ENCODE results near the gene PLBD2.
"Not testable (repeated sequence)": the region's sequence is repeated elsewhere in the genome, so short reads cannot be mapped to it uniquely, and the experiment has no call there.

PLBD2 gene

DNA sequence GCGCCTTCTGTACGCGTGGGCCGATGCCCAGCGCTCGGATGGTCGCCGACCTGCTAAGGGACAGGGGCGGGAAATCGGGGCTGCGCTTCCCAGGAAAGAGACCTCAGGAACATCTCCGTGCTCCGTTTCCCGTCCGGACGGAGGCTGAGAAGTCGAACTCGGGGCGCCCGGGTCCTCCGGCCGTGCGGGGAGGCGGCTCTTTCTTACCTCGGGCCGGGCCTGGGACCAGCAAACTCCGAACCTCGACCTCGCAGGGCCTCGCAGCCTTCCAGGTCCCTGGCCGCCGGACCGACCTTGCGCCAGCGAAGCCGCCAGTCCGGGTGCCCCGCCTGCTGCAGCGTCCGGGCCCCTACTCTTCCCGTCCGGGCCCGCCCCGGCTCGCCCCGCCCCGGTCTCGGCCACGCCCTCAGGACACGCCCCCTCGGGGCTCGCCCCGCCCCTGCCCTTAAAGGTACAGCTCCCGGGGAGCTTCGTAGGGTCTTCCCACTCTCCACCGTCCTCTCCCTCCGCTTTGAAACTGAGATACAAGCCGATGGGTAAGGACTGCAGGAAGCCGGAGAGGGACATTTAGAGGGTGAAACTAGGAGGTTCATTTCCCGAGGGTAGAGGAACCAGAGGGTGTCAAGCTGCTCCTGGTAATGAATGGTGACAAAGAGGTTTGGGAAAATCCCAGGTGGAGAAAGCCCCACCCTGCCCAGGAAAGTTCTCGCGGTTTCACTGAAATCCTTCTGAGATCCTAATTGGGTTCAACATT lies 23.4 kb upstream of the PLBD2 start, which contains the start of gene SLC8B1:
TSS of gene SLC8B1 (minus strand) at position 324 of the 754 bp plus-strand sequence. CDS start 2,231 bp downstream, outside the sequence.
- DNase-seq = peak; percentile 67

DNA sequence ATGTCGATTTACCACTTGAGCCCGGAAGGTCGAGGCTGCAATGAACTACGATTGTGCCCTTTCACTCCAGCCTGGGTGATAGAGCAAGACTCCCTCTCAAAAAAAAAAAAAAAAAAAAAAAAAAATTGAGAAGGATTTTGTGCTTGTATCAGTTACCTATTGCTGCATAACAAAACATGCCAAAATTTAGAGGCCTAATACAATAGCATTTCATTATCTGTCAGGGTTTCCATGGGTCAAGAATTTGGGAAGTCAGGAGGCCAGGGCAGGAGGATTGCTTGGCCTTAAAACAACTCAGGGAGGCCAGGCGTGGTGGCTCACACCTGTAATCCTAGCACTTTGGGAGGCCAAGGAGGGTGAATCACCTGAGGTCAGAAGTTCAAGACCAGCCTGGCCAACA lies 18.8 kb upstream of the PLBD2 start:
- DNase-seq = no peak

DNA sequence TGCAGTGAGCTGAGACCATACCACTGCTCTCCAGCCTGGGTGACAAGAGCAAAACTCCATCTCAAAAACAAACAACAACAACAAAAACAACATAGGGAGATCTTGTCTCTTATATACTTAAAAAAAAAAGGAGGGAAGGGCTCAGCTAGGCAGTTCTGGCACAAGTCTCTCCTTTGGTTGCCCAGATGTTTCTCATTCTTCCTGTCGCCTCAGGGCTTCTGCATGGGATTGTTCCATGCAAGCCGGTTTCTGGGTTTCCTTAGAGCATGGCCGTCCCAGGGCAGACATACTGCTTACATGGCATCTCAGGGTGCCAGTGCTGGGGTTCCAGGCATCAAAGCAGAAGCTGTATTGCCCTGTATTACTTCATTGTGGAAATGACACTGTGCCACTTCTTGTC lies 18.3 kb upstream of the PLBD2 start:
- DNase-seq = no peak

- no peak for DNase-seq
These were observed 16.9 kb upstream of the PLBD2 start for GRCh38 chr12:113341535-113341934.

DNA sequence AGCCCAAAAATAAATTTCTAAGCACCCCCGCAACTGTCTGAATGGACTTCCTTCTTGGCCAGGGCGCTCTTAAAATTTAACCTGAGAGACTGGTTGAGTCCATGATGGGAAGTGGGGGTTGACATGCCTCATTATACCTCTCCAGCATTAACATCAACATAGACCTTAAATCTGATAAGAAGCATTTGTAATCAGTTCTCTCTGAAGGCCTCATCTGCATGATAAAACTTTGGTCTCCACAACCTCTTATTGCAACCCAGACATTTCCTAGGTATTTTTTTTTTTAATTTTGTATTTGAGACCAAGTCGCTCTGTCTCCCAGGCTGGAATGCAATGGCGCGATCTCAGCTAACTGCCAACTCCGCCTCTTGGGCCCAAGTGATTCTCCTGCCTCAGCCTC lies 13.1 kb upstream of the PLBD2 start:
- no peak for DNase-seq

- DNase-seq = no peak
These were observed 12.0 kb upstream of the PLBD2 start for GRCh38 chr12:113346353-113346752.

DNA sequence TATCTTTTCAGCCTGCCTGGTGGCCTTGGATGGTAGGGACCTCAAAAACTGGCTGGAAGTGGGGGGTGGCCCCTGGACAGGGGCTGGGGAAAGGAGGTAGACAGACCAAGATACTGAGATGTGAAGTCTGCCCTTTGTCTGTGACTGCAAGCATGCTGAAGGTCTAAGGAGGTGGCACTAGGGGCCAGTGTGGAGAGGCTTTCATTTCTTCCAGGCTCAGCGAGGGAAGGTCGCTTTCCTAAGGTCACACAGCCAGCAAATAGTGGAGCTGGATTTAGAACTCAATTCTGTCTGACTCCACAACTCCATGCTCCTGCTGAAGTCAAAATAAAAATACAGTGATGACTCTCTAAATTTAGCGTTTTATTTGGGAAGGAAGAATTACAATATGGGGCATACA lies 11.3 kb upstream of the PLBD2 start:
- DNase-seq = no peak

DNA sequence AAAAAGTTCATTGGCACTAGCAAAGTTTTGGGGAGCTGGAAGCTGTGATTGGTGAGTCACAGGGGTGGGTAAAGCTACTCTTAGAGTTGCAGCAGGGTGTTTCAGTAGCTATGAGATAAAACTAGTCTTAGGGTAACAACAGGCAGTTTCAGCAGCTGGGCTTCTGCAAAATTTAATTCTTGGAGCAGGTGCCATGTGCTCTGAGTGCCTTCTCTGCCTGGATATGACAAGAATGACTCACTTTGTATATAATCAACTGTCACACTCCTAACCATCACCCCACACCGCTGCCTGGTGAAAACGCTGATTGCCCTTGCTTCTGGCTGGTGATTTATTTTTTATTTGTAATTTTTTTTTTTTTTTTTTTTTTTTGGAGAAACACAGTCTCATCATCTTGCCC lies 10.5 kb upstream of the PLBD2 start:
- no peak for DNase-seq

DNA sequence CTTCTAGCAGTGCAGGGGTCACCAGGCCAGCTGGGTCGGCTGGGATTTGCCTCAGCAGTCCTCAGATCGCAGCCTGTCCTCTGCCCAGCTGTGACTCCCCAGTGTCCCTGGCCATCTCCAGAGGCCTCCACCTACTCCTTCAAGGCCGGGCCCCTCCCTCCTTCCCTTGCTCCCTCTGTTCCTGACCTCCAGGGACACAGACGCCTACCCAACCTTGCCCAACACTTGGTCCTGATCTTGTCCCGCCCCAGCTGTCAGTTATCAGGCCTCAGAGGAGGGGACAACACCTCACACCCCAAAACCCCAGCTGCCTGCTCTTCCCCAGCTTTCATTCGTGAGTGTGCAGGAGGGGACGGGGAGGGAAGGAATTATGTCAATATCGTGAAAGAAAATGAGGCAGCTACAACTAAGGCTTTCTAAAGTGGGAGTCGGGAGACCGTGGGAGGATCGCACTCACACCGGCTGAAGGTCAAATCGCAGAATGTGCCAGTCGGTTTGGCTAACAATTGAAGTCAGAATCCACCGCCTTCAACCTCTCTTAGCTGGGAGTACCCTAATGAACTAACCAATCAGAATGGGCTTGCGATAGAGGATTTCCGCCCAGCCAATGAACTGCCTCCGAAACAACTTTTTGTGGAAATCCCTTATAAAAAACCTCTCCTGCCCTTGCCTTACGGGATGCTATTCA lies 9.4 kb upstream of the PLBD2 start:
- DNase-seq = no peak

- no peak for DNase-seq
These were observed 7.3 kb upstream of the PLBD2 start for GRCh38 chr12:113351089-113351488.

DNA sequence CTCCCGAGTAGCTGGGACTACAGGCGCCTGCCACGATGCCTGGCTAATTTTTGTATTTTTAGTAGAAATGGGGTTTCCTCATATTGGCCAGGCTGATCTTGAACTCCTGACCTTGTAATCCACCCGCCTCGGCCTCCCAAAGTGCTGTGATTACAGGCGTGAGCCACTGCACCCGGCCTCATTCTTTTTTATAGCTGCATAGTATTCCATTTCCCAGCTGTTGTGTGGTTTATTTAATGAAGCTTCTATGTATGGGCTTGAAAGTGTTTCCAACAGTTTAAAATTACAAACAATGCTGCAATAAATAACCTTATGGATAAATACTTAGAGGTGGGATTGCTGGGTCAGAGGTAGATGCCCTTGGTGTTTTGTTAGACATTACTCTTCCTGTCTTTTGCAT lies 4.2 kb upstream of the PLBD2 start:
- DNase-seq = not testable (repeated sequence)

GRCh38 chr12:113359133-113359938 lies 949 bp downstream of the PLBD2 start:
- no peak for DNase-seq

DNA sequence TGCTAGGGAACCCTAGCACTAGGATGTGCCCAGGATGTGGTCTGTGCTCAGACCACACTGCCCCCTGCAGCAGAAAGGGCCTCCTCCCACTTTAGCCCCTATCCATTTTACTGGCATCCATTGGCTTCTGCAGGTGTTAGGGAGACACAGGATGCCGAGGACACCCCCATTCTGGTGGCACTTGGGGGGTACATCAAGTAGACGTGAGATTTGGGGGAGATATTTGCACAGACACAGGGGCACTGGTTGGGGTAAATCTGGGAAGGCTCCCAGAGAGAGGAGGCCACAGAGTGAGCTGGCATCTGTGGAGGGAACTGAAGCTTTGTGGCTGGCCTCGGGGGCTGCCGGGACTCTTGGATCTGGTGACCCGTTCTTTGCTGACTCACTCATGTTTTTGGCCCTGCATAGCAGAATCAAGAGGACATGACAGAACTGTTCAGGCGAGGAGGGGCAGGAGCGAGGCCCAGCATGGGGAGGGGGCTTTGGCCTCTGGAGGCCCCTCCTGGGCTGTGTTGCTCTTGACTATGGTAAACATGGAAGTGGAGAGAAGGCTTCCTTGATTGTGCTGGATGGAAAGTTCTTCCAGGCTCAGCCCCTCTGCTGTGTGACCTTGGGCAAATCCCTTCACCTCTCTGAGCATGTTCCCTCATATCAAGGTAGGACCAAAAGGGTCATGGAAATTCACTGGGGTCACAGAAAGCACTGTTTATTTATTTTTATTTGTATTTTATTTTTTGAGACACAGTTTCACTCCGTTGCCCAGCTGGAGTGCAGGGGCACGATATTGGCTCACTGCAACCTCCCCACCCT lies 1.8 kb downstream of the PLBD2 start:
- DNase-seq = no peak

DNA sequence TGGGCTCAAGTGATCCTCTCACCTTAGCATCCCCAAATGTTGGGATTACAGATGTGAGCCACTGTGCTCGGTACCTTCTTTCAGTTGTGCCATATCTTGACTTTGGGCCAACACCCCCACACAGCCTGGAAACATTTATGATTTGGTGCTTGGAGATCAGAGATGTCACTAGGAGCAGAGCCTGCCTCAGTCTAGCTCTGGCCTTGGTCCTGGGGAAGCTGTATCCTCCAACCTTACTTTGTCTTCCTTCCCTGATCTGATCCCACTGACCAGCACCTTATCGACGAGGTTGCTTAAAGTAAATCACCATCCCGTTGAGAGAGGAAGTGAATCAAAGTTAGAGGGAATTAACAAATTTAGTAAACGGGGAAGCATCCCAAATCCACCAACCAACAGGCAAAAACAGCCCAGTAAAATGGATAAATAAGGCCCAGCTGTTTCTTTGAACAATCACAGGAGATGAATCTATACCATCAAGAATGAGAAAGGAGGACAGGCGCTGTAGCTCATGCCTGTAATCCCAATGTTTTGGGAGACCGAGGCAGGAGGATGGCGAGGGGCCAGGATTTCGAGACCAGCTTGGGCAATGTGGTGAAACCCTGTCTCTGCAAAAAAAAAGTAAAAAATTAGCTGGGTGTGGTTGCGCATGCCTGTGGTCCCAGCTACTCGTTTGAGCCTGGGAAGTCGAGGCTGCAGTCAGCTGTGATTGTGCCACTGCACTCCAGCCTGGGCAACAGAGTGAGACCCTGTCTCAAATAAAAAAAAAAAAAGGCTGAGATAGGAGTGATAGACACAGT lies 3.4 kb downstream of the PLBD2 start:
- no peak for DNase-seq

GRCh38 chr12:113364698-113365097 lies 6.3 kb downstream of the PLBD2 start:
- DNase-seq = no peak

DNA sequence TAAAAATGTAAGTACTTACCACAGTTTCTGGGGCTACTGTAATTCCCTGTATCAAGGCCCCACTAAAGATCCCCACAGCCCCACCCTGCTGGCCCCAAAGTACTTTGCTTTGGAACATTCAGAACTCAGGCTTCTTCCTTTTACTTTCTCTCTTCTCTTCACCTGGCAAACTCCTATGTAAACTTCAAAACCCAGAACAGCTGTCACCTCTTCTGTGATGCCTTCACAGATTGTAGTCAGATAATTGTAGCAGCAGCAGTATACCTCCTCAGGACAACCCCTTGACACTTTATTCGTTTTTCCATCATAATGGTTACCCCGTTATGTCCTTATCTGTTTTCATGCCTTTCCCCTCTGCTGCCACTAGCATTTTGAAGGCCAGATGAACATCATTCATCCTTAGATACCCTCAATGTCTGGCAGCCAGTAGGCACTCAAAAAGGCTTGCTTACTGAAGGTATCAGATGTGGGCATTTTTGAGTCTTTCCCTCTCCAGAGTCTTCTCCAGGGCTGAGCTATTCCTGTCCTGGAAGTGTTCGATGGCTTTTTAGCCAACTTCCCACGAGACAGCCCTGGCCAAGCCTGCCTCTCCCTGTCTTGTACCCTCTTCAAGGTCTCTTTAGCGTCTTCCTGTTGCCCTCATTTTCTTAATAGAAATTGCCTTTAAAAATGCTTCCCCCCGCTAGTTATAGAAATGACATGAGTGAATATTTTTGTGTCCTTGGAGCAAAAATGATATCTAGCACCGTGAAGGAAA lies 7.4 kb downstream of the PLBD2 start:
- no peak for DNase-seq

DNA sequence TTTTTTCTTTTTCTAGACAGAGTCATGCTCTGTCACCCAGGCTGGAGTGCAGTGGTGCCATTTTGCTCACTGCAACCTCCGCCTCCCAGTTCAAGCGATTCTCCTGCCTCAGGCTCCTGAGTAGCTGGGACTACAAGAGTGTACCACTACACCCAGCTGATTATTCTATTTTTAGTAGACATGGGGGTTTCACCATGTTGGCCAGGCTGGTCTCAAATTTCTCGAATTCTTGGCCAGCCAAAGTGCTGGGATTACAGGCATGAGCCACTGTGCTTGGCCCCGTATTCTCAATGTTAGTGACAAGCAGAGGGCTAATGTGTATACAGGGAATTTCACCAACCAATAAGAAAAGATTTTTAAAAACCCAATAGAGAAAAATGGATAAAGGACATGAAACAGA lies 8.4 kb downstream of the PLBD2 start:
- DNase-seq = no peak

DNA sequence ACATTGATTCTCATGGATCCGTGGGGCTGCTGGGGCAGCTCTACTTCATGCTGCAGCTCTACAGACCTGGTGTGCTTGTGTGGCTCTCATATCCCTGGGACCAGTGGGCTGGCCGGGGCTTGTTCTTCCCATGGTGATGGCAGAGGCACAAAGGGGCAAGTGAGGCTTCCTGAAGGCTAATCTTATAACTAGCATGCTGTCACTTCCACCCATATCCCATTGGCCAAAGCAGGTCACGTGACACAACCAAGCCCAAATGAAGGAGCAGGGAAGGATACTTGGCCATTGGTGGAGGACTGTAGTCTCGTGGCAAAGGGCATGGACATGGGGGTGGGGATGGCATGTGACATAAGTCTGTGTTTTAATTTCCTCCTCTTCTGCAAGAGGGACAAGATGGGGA lies 9.9 kb downstream of the PLBD2 start:
- DNase-seq = no peak

- DNase-seq = no peak
These were observed 11.1 kb downstream of the PLBD2 start for GRCh38 chr12:113369391-113369985.

GRCh38 chr12:113370923-113371682 lies 12.7 kb downstream of the PLBD2 start:
- DNase-seq = no peak

Measured in NCI-H748 treated with DMSO at 0.1 percent for 48 hours (cell line).